SU-DHL-6 (cell line): ENCODE measurements around the gene CUBN.

Source experiments
- EZH2phosphoT487 ChIP-seq: fragments of 200-600 bp; sonication (generic), shearing (Covaris generic); conservative IDR thresholded peaks from 2 replicates; pipeline ENCODE4 v1.6.1; 2018; ENCODE audit warnings: mild to moderate bottlenecking, antibody characterized with exemption, low read length, moderate library complexity, mixed read lengths
- TF ChIP-seq, protein P1 (sequence below): fragments of 200-600 bp; sonication (generic); IDR thresholded peaks from one replicate; pipeline ENCODE4 v1.5.1; 2017; ENCODE audit warnings: antibody characterized with exemption, mild to moderate bottlenecking, low read length, moderate library complexity; ENCODE audit not compliant: insufficient read depth, poor library complexity, severe bottlenecking

DNA sequence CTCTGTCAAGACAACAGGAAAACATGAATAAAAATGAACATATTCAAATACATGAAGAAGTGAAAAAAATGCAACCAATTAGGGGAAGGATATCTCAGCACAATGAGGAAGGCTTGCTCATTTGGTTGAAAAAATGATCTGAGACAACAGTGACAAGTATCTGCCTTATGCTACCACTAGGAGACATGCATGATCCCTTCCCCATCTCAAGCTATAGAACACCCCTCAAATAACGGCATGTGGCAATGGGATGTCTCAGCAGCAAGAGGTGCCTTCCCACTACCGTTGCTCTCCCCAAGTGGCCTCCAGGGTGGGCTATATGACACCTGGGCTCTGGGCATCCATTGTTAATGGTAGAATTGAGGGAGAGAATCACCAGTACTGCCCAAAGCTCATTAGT is 214.3 kb downstream of the CUBN start:
- TF ChIP-seq, protein P1, sequence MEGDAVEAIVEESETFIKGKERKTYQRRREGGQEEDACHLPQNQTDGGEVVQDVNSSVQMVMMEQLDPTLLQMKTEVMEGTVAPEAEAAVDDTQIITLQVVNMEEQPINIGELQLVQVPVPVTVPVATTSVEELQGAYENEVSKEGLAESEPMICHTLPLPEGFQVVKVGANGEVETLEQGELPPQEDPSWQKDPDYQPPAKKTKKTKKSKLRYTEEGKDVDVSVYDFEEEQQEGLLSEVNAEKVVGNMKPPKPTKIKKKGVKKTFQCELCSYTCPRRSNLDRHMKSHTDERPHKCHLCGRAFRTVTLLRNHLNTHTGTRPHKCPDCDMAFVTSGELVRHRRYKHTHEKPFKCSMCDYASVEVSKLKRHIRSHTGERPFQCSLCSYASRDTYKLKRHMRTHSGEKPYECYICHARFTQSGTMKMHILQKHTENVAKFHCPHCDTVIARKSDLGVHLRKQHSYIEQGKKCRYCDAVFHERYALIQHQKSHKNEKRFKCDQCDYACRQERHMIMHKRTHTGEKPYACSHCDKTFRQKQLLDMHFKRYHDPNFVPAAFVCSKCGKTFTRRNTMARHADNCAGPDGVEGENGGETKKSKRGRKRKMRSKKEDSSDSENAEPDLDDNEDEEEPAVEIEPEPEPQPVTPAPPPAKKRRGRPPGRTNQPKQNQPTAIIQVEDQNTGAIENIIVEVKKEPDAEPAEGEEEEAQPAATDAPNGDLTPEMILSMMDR = no peak
- TF ChIP-seq EZH2phosphoT487 = no peak
